ENCODE data around the gene ZNF385A. TPM values are rescaled to one million over a fixed set of nuclear protein-coding genes. Genes with fewer than 3 reads are reported as not detected.

ZNF385A gene
- total RNA-seq, 4 donors from 2014 or later, result 8.8 to 53.9 (median 21.1) TPM

DNA sequence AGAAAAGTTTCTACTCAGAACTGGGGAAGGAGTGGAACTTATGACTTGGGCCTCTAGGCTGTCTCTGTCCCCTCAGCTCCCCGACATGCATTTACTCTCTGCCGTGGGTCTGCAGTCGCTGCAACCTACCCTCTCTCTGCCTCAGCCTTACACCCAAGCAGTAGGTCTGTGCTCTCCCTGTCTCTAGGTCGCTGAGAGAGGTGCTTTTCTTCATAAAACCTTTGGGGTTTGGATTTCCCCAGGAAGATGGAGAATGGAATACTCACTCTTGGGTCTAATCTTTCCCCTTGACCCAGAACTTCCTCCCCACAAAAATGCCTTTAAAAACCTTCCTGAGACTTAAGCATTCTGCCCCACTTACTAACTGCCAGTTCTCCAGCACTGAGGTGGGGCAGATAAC is 33.2 kb downstream of the ZNF385A start:
- TF ChIP-seq, protein P1, sequence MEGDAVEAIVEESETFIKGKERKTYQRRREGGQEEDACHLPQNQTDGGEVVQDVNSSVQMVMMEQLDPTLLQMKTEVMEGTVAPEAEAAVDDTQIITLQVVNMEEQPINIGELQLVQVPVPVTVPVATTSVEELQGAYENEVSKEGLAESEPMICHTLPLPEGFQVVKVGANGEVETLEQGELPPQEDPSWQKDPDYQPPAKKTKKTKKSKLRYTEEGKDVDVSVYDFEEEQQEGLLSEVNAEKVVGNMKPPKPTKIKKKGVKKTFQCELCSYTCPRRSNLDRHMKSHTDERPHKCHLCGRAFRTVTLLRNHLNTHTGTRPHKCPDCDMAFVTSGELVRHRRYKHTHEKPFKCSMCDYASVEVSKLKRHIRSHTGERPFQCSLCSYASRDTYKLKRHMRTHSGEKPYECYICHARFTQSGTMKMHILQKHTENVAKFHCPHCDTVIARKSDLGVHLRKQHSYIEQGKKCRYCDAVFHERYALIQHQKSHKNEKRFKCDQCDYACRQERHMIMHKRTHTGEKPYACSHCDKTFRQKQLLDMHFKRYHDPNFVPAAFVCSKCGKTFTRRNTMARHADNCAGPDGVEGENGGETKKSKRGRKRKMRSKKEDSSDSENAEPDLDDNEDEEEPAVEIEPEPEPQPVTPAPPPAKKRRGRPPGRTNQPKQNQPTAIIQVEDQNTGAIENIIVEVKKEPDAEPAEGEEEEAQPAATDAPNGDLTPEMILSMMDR (IDR thresholded peaks at IDR 0.05; ENCODE audit: low read depth), result no peak

DNA sequence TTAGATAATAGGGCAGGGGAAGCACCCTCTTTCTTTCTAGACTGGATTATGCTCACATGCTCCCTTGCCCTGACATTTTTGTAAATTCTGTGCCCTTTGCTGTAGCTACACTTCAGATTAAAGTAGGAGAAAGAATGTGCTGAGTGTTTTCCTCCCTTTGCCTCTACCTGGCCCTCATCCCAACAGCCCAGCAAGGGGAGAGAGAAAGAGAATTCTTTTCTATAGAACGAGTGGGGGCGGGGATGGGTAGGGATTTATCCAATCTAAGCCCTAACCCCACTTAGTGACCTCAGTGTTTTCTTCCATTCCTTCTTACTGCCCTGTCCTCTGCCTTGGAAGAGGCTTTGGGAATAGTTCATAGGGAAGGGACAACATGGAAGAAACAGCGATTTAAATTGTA is 33.8 kb downstream of the ZNF385A start:
- TF ChIP-seq, protein P1 (IDR thresholded peaks at IDR 0.05; ENCODE audit: low read depth), result no peak

DNA sequence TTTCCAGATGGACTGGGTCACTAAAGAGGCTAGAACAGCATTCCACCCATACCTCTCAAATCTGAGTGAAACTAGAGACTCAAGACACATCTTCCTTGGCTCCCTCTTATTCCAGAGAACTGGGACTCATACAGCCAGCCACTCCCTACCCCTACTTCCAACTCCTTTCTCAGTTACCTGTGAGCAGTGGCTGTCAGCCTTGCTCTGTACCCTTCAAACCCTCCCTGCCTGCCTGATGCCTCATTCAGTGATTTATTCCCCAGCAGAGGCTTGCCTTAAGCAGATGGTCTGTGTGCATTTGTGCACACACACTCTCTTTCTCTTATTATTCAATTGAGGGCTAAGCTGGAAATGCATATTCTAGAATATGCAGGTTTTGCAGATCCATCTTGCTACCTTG is 34.9 kb downstream of the ZNF385A start:
- TF ChIP-seq, protein P1 (IDR thresholded peaks at IDR 0.05; ENCODE audit: low read depth), result no peak

DNA sequence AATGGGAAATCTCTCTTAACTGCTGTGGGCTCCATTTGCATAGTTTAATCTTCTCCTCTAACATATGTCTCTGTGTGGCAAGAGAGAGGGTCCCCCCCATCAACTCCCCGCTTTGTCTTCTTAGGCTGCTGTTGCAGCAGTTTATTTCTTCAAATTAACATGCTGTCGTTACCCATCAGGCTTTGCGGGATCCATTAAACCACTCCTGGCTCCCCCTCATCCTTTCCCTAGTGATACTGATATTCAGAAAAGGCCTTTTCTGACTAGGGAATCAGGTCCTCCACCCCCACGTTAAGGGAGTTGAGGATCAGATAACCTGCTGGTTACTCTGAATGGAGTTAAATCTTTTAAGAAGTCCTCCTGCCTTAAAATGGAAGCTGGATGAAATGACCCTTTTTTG is 35.5 kb downstream of the ZNF385A start:
- TF ChIP-seq, protein P1 (IDR thresholded peaks at IDR 0.05; ENCODE audit: low read depth), result no peak

DNA sequence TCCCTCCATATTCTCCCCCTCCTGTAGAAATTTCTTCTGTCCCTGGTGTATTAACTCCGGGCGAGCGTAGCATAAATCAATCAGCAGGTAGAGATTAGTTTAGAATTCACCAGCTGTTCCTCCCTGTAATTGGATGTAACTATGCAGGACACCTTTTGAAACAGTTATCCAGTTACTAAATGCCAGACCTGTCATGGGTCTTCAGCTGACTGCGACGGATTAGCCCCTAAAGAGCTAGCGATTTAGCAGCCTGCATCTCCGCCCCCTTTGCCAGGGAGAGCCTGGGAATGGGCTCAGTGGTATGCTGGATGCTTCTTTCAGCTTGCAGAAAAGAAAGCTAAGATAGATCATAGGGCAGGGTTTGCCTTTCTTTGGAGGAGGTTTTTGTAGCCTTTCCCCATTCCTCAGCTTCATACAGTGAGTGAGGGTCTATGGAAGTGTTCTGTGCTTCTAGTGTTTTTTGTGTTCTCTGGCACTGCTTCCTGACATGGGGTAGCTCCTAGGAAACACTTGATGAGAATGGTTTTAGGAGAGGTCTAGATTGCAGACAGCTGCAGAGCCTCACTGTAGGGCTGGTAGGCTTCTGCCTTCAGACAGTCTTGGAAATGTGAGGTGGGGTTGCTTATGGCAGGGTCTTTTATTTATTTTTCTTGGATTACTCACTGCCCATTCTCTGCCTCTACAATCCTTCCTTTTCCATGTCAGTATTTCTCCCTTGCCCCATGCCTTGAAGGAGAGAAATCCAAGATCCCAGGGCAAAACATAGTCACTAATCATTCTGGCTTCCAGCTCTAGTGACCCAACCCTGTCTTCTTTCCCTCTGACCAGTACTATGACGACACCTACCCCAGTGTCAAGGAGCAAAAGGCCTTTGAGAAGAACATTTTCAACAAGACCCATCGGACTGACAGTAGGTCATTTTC is 42.9 kb downstream of the ZNF385A start:
- TF ChIP-seq, protein P1 (IDR thresholded peaks at IDR 0.05; ENCODE audit: low read depth), result no peak

DNA sequence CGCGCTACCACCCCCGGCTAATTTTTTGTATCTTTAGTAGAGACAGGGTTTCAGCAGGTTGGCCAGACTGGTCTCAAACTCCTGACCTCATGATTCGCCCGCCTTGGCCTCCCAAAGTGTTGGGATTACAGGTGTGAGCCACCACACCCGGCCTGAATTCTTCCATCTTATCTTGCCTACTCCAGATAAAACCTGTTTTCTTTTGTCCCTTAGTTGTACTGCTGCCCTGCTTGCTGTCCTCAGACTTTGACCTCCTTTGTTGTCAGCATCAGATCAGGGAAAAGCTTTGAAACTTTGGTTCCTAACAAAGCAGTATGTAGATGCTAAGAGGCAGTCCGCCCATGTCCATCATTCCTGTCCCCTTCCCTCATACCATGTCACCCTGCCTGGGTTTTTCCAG is 43.7 kb downstream of the ZNF385A start:
- TF ChIP-seq, protein P1 (IDR thresholded peaks at IDR 0.05; ENCODE audit: low read depth), result no peak

DNA sequence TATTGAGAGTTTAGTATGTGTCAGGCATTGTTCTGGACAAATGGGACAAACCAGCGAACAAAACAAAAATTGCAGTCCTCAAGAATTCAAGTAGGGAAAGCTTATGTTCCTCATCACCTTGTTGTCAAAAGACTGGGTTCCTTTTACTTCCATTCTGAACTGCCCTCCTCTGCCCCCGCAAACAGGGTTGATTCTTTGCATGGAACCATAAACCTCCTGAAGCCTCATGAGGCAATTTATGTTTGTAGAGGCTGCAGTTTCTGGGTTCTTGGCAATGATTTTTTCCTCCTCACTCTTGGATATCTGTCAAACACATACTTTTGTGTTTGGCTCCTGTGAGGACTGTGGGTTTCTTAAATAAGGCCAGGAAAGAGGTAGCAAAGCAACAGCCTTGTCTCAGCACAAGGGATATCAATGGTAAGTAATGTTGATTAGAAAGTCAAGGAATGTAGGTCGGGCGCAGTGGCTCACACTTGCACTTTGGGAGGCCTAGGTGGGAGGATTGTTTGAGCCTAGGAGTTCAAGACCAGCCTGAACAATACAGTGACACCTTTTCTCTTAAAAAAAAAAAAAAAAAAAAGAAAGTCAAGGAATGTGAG is 45.7 kb downstream of the ZNF385A start:
- TF ChIP-seq, protein P1 (IDR thresholded peaks at IDR 0.05; ENCODE audit: low read depth), result no peak

Measured in subcutaneous adipose tissue (tissue), 4 donors.